Sigmoid colon (tissue), 7 donors: Measurements from ENCODE around the gene RCSD1. TPM values are rescaled to one million over a fixed set of nuclear protein-coding genes. Genes with fewer than 3 reads are reported as not detected.

ENCODE experiments used
- DNase-seq: peaks from one replicate; pipeline ENCODE4 v3.0.0-alpha.2; 2019
- H3K27ac ChIP-seq, 4 donors: fragments of 200-600 bp; sonication (generic); one replicate each; pipeline ENCODE4 v1.5.1; 2016 to 2019; ENCODE audit warnings: mild to moderate bottlenecking in 1 of 4
- H3K27me3 ChIP-seq, 3 donors: fragments of 200-600 bp; sonication (generic); one replicate each; pipeline ENCODE4 v1.5.1; 2019; ENCODE audit warnings: mild to moderate bottlenecking in 1 of 3
- H3K36me3 ChIP-seq, 4 donors: fragments of 200-600 bp; sonication (generic); one replicate each; pipeline ENCODE4 v1.5.1; 2016 to 2019
- H3K4me1 ChIP-seq, 4 donors: fragments of 200-600 bp; sonication (generic); one replicate each; pipeline ENCODE4 v1.5.1; 2017 to 2019
- H3K4me3 ChIP-seq, 4 donors: fragments of 200-600 bp; sonication (generic); one replicate each; pipeline ENCODE4 v1.5.1; 2017 to 2019; ENCODE audit warnings: mild to moderate bottlenecking in 2 of 4, moderate library complexity in 1 of 4
- H3K9me3 ChIP-seq, 4 donors: fragments of 200-600 bp in 3 of 4; sonication (generic) in 3 of 4; one replicate each; pipeline versions ENCODE4 v1.5.1 to v1.6.1; 2013 to 2019
- CTCF ChIP-seq, 4 experiments: fragments of 450-650 bp in 3 of 4; fragments of 200-600 bp in 1 of 4; IDR thresholded peaks; one replicate each; pipeline ENCODE4 v1.5.1; 2016 to 2019; ENCODE audit warnings: antibody characterized with exemption in 4 of 4, mild to moderate bottlenecking in 3 of 4, moderate library complexity in 2 of 4
- EP300 ChIP-seq, 4 donors: sonication (generic); formaldehyde crosslinking; IDR thresholded peaks; one replicate each; pipeline ENCODE4 v1.6.1; 2017; ENCODE audit warnings: antibody characterized with exemption in 4 of 4
- POLR2A ChIP-seq, 2 donors: fragments of 450-650 bp; IDR thresholded peaks; one replicate each; pipeline ENCODE4 v1.6.1; 2016; ENCODE audit warnings: antibody characterized with exemption in 2 of 2, mild to moderate bottlenecking in 2 of 2, moderate library complexity in 2 of 2
- POLR2AphosphoS5 ChIP-seq, 4 donors: sonication (generic); formaldehyde crosslinking; IDR thresholded peaks; one replicate each; pipeline ENCODE4 v1.6.1; 2017; ENCODE audit warnings: antibody characterized with exemption in 4 of 4
- WGBS, 2 donors: extraction: QIAGEN DNeasy Blood & Tissue Kit; methylation state at CpG; one replicate each; pipeline ENCODE4 v1.1.7; 2013; 5-methylcytosine and 5-hydroxymethylcytosine counted together
- intact Hi-C: fragments of 100-400 bp; cut with DNase I; formaldehyde crosslinking; loops from one replicate; pipeline ENCODE4 v1.15.1; 2023
- polyA plus RNA-seq, 3 donors: library from polyadenylated mRNA; stranded (reverse); fragments of 200-250 nt; gene quantifications; one replicate each; pipeline ENCODE4 v1.2.3, GENCODE V29; 2013
- total RNA-seq, 4 donors: library from RNA; depleted of rRNA; stranded (reverse); fragments of >200 nt; gene quantifications; one replicate each; pipeline ENCODE4 v1.1.0, GENCODE V29; 2016
- donor health status: healthy with polysubstance abuse.
- donor health status: Bipolar disorder and iron deficiency.
- donor health status: healthy.

The RCSD1 gene
- total and polyA plus RNA-seq, 7 donors = 7.8 to 52.9 (median 9.7) TPM

GRCh38 chr1:167723707-167724323 is 93.8 kb downstream of the RCSD1 start:
- 47 to 68% methylated on average over 2 of the region's 2 CpGs for WGBS, 2 donors
- Histone ChIP-seq H3K9me3 (no peaks in the 10 kb centered on the region), H3K4me1 (peaks cover 0 to 54% (median 38%) of the 10 kb centered on the region in 4 donors), H3K27ac (peak overlapping the region in 2 of 4 donors; percentile 94 to 95), H3K27me3 (no peaks in the 10 kb centered on the region), H3K4me3 (peak overlapping the region in 2 of 4 donors; percentile 91 to 97), H3K36me3 (no peaks in the 10 kb centered on the region)
- no peak for DNase-seq
- no peak for TF ChIP-seq CTCF (IDR thresholded peaks at IDR 0.05)
- intact Hi-C loops = loop anchor here (2.0 to 5.0 kb wide), 2 partner anchors 79 to 213 kb away; partner anchors contain the start of genes DCAF6 and MPC2

- H3K36me3 ChIP-seq = no peaks in the 10 kb centered on the region
- no peaks in the 10 kb centered on the region for H3K27me3 ChIP-seq
- DNase-seq = no peak
- H3K4me1 ChIP-seq = peaks cover 0 to 49% (median 36%) of the 10 kb centered on the region in 4 donors
- H3K27ac ChIP-seq = peak overlapping the region in 2 of 4 donors; percentile 12 to 19
- H3K4me3 ChIP-seq = no peak overlapping the region
- WGBS, 2 donors = 10 to 34% methylated on average over 1 of the region's 1 CpG
- TF ChIP-seq POLR2AphosphoS5 (IDR thresholded peaks at IDR 0.05) (no peak), POLR2A (IDR thresholded peaks at IDR 0.05) (no peak), CTCF (IDR thresholded peaks at IDR 0.05) (no peak), EP300 (IDR thresholded peaks at IDR 0.05) (no peak)
- H3K9me3 ChIP-seq = no peaks in the 10 kb centered on the region
- intact Hi-C loops = no loop called here
Measured at GRCh38 chr1:167726008-167726407, 96.0 kb downstream of the RCSD1 start.

- DNase-seq = no peak
- Histone ChIP-seq H3K36me3 (no peaks in the 10 kb centered on the region), H3K4me1 (peaks cover 0 to 31% (median 22%) of the 10 kb centered on the region in 4 donors), H3K4me3 (no peak overlapping the region), H3K27me3 (no peaks in the 10 kb centered on the region), H3K9me3 (no peaks in the 10 kb centered on the region), H3K27ac (no peak overlapping the region)
- WGBS, 2 donors = 80 to 90% methylated on average over 8 of the region's 8 CpGs
- intact Hi-C loops = no loop called here
- TF ChIP-seq POLR2A (IDR thresholded peaks at IDR 0.05) = no peak
- no peak for TF ChIP-seq CTCF (IDR thresholded peaks at IDR 0.05)
- no peak for TF ChIP-seq EP300 (IDR thresholded peaks at IDR 0.05)
- TF ChIP-seq POLR2AphosphoS5 (IDR thresholded peaks at IDR 0.05) = no peak
Measured at GRCh38 chr1:167728818-167729410, 98.9 kb downstream of the RCSD1 start.

- Histone ChIP-seq H3K36me3 (no peaks in the 10 kb centered on the region), H3K27me3 (no peaks in the 10 kb centered on the region), H3K4me1 (peaks cover 0 to 16% (median 5%) of the 10 kb centered on the region in 4 donors), H3K4me3 (no peak overlapping the region), H3K9me3 (no peaks in the 10 kb centered on the region), H3K27ac (no peak overlapping the region)
- intact Hi-C loops = no loop called here
- 97% methylated on average over 4 of the region's 4 CpGs for WGBS, 2 donors
- no peak for DNase-seq
- TF ChIP-seq CTCF (IDR thresholded peaks at IDR 0.05) (no peak), EP300 (IDR thresholded peaks at IDR 0.05) (no peak), POLR2A (IDR thresholded peaks at IDR 0.05) (no peak), POLR2AphosphoS5 (IDR thresholded peaks at IDR 0.05) (no peak)
Measured at GRCh38 chr1:167734227-167734626, 104.2 kb downstream of the RCSD1 start.
